Measurements from ENCODE around the gene GPX4.

GPX4 gene

GRCh38 chr19:1068009-1069001, 35.5 kb upstream of the GPX4 start:
- DNase-seq: peak; percentile 58

- DNase-seq: peak; percentile 64
Observed at GRCh38 chr19:1069009-1069779, 34.6 kb upstream of the GPX4 start.

- DNase-seq: no peak
Observed at GRCh38 chr19:1070576-1070930, 33.2 kb upstream of the GPX4 start.

- DNase-seq: no peak
Observed at GRCh38 chr19:1070931-1071791, 32.6 kb upstream of the GPX4 start.

GRCh38 chr19:1072371-1073015, 31.3 kb upstream of the GPX4 start:
- no peak for DNase-seq

DNA sequence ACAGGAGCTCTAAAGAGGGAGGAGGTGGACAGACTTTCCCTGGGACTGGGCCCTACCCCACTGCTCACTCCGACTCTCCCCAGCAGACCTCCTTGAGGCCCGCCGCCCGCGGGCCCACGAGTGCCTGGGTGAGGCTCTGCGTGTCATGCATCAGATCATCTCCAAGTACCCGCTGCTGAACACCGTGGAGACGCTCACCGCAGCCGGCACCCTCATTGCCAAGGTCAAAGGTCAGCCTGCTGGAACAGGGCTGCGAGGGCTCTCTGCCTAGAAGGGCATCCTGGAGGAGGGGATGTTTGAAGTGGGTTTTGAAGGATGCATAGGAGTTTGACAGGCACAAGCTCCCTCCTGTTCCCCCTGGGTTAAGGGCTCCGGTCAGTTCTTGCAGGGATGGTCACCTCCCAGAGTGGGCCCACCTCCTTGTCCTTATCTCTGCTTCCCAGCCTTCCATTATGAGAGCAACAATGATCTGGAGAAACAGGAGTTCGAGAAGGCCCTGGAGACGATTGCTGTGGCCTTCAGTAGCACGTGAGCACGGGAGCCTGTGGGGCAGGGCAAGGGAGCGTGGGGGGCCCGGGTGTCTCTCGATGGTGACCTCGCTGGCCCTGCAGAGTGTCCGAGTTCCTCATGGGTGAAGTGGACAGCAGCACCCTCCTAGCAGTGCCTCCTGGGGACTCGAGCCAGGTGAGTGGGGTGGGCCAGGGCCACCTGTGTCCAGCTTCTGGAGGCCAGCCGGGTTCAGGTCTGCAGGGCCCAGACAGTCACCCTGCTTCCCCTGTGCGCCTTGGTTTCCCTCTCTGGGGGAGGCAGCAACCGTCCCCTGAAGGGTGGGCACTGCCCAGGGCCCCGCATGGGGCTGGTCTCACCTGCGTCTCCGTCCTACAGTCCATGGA, 30.5 kb upstream of the GPX4 start:
- DNase-seq: no peak

GRCh38 chr19:1073956-1074517, 29.8 kb upstream of the GPX4 start:
- DNase-seq: no peak

- peak; percentile 84 for DNase-seq
Observed at GRCh38 chr19:1074544-1075283, 29.1 kb upstream of the GPX4 start.

DNA sequence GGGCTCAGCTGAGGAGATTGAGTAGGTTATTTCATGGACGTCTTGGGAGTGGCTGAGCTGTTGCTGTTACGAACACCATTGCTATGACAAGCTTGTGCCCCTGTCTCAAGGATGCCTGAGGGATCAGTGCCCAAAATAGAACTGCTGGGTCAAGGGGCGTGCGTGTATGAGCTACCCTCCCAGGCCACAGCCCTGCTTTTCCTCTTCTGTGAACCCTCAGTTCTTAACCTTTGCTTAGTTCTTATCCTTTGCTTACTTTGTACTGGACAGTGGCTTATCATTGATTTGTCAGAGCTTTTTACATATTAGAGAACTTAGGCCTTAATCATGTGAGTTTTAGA, 27.8 kb upstream of the GPX4 start:
- no peak for DNase-seq

DNA sequence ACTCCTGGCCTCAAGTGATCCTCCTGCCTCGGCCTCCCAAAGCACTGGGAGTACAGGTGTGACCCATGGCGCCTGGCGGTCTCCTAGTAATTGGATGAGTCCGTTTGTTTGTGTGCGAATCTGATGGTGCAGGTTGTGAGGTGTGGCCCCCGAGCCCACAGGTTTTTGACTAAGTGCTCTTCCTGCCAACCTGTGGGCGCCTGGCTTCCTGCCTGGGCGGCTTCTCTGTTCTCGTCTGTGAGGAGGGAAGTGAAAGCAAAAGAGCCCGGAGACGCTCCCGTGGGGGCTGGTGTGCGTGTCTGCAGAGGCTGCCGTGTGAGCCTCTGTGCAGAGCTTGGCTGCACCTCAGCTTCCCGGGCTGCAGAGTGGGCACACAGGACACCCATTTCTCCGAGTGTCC, 26.8 kb upstream of the GPX4 start:
- peak; percentile 94 for DNase-seq

DNA sequence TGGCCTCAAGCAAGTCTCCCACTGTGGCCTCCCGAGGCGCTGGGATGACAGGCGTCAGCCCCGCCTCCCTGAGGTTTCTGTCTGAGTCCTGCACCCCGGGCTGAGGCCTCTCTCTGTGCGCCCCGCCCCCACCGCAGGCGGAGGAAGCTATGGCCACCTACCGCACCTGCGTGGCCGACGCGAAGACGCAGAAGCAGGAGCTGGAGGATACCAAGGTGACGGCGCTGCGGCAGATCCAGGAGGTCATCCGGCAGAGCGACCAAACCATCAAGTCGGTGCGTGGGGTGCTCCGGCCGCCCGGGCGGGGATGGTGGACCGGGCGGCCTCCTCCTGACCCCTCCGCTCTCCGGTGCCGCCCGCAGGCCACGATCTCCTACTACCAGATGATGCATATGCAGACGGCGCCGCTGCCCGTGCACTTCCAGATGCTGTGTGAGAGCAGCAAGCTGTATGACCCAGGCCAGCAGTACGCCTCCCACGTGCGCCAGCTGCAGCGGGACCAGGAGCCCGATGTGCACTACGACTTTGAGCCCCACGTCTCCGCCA, 24.2 kb upstream of the GPX4 start:
- DNase-seq: peak; percentile 76

GRCh38 chr19:1080360-1081161, 23.2 kb upstream of the GPX4 start:
- DNase-seq: no peak

DNA sequence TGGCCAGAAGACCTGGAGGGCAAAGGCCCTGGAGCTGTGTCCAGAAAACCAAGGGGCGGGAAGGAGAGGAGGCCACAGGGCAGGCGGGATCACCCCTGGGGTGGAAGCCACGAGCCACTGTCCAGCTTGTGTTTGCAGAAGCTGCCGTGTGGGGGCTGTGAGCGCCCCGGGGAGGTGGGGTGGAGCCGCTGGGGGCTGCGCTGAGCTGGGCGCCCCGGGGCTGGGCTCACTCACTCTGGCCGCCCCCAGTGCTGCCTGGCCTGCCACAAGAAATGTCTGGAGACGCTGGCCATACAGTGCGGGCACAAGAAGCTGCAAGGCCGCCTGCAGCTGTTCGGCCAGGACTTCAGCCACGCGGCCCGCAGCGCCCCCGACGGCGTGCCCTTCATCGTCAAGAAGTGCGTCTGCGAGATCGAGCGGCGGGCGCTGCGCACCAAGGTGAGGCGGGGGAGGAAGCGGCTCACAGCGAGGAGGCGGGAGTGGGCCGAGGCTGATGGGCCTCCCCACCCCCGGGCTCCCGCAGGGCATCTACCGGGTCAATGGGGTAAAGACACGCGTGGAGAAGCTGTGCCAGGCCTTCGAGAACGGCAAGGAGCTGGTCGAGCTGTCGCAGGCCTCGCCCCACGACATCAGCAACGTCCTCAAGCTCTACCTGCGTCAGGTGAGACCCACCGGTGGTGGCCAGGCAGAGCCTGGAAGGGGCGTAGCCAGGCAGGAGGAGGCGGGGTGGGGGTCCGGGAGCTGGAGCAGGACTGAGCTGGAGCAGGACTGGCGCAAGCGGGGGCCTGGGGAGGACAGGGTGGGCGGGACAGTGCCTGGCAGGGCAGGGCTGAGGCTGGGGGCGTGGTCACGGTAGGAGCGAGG, 22.3 kb upstream of the GPX4 start:
- DNase-seq: no peak

- peak; percentile 72 for DNase-seq
Observed at GRCh38 chr19:1082165-1082927, 21.4 kb upstream of the GPX4 start.

GRCh38 chr19:1082928-1083816, 20.6 kb upstream of the GPX4 start:
- DNase-seq: no peak

Data from activated naive CD4-positive, alpha-beta T cell treated with Interleukin-2 at 50 U/mL for 16 hours (primary cell).